ENCODE data around the gene HEXIM1. TPM values are rescaled to one million over a fixed set of nuclear protein-coding genes. Genes with fewer than 3 reads are reported as not detected.

Gene HEXIM1
- total and polyA plus RNA-seq, 10 donors, result 12.9 to 43.1 (median 26.7) TPM

DNA sequence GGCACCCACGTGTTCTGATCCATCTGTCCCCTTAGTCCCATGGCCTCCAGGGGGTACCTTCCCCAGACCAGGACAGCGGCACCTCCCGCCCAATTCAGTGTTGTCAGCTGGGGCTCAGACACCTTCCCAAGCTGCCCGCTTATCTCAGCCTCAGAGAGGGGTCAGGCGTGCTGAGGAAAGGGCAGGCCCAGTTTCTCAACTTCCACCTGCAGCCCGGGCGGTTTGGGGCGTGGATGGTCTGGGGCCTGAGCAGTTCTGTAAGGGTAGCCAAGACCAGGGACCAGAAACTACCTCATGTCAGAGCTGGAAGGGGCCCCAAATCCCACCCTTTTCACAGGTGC, 21.1 kb upstream of the HEXIM1 start:
- Histone ChIP-seq H3K4me1 (peaks cover 5 to 66% (median 27%) of the 10 kb centered on the region in 6 donors), H3K27me3 (replicated peaks in 1 of 7) (no peaks in the 10 kb centered on the region), H3K4me3 (no peak overlapping the region), H3K9me3 (no peaks in the 10 kb centered on the region), H3K27ac (no peak overlapping the region), H3K36me3 (no peaks in the 10 kb centered on the region)
- TF ChIP-seq POLR2A (IDR thresholded peaks at IDR 0.05), result no peak
- TF ChIP-seq, protein P1, sequence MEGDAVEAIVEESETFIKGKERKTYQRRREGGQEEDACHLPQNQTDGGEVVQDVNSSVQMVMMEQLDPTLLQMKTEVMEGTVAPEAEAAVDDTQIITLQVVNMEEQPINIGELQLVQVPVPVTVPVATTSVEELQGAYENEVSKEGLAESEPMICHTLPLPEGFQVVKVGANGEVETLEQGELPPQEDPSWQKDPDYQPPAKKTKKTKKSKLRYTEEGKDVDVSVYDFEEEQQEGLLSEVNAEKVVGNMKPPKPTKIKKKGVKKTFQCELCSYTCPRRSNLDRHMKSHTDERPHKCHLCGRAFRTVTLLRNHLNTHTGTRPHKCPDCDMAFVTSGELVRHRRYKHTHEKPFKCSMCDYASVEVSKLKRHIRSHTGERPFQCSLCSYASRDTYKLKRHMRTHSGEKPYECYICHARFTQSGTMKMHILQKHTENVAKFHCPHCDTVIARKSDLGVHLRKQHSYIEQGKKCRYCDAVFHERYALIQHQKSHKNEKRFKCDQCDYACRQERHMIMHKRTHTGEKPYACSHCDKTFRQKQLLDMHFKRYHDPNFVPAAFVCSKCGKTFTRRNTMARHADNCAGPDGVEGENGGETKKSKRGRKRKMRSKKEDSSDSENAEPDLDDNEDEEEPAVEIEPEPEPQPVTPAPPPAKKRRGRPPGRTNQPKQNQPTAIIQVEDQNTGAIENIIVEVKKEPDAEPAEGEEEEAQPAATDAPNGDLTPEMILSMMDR (IDR thresholded peaks at IDR 0.05 in 8 of 11, conservative IDR thresholded peaks at IDR 0.05 in 3 of 11), result no peak
- no peak for TF ChIP-seq POLR2AphosphoS5 (IDR thresholded peaks at IDR 0.05)
- 69 to 100% (median 93%) methylated on average over 1 to 8 of the region's 8 CpGs for WGBS, 5 donors
- DNase-seq, result no peak
- intact Hi-C loops (cut with DNase I; ENCODE audit: low total_unique reads), result no loop called here

DNA sequence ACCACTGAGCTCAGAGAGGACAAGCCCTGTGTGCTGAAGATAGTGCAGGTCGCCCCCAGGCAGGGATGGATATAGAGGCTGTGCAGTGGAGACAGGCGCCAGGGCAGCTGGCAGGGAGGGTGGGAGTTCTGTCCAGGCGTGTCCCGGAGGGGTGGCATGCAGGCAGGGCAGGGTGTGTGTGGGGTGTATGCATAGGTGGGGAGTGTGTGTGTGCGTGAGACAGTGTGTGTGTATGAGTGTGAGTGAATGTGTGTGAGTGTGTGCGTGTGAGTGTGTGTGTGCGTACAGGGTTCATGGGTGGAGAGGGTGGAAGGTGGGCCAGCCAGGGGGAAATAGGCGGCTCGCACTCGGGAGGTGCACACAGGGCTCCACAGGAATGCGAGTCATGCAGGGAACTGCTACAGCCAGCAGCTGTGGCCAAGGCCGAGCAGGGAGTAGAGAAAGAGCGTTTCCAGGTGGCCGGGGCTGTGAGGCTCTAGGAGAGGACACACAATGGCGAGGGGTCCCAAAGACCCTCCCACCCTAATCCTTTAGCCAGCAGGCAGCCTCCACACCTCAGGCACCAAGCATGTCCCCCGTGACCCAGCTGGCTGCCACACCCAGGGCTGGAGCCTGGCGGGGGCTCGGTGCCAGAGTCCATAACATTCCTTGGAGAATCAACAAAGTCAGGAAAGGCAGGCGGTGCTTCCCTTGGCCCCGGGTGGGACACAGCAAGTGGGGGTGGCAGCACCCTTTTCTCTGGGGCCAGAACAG, 20.6 kb upstream of the HEXIM1 start:
- no peaks in the 10 kb centered on the region for H3K27me3 ChIP-seq (replicated peaks in 1 of 7)
- peak overlapping the region in 3 of 8 donors; percentile 18 to 57 (median 53) for H3K27ac ChIP-seq
- no peak overlapping the region for H3K4me3 ChIP-seq
- H3K9me3 ChIP-seq, result no peaks in the 10 kb centered on the region
- intact Hi-C loops (cut with DNase I; ENCODE audit: low total_unique reads), result no loop called here
- 61 to 77% (median 69%) methylated on average over 20 of the region's 20 CpGs for WGBS, 5 donors
- DNase-seq, result no peak
- H3K36me3 ChIP-seq, result no peaks in the 10 kb centered on the region
- TF ChIP-seq POLR2A (IDR thresholded peaks at IDR 0.05), result no peak
- TF ChIP-seq POLR2AphosphoS5 (IDR thresholded peaks at IDR 0.05), result peak in 2 of 3 donors; percentile 23 to 27
- TF ChIP-seq, protein P1 (IDR thresholded peaks at IDR 0.05 in 8 of 11, conservative IDR thresholded peaks at IDR 0.05 in 3 of 11), result no peak
- peaks cover 5 to 69% (median 27%) of the 10 kb centered on the region in 6 donors for H3K4me1 ChIP-seq

DNA sequence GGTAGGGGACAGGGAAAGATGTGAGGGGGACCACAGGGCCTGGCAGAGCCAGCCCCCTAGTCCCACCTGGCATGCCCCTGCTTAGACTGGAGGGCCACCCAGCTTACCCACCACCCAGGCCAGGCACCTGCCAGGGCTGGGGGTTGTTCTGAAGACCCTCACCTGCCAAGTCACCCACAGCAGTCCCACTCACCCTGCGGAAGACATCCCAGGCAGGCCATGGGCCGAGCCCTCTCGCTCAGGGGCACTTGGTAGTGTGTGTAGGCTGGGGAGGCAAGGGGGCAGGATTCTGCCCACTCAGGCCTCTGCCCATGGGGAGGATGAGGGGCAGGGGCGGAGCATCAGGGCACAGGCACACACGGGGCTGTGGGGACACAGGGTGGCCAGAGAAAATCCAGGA, 19.9 kb upstream of the HEXIM1 start:
- peaks cover 5 to 75% (median 30%) of the 10 kb centered on the region in 6 donors for H3K4me1 ChIP-seq
- peak overlapping the region in 3 of 8 donors; percentile 18 to 57 (median 53) for H3K27ac ChIP-seq
- 82 to 90% (median 89%) methylated on average over 5 of the region's 5 CpGs for WGBS, 5 donors
- no peaks in the 10 kb centered on the region for H3K27me3 ChIP-seq (replicated peaks in 1 of 7)
- H3K9me3 ChIP-seq, result no peaks in the 10 kb centered on the region
- TF ChIP-seq, protein P1 (IDR thresholded peaks at IDR 0.05 in 8 of 11, conservative IDR thresholded peaks at IDR 0.05 in 3 of 11), result no peak
- TF ChIP-seq POLR2A (IDR thresholded peaks at IDR 0.05) (no peak), POLR2AphosphoS5 (IDR thresholded peaks at IDR 0.05) (no peak)
- no peaks in the 10 kb centered on the region for H3K36me3 ChIP-seq
- intact Hi-C loops (cut with DNase I; ENCODE audit: low total_unique reads), result no loop called here
- no peak for DNase-seq
- no peak overlapping the region for H3K4me3 ChIP-seq

DNA sequence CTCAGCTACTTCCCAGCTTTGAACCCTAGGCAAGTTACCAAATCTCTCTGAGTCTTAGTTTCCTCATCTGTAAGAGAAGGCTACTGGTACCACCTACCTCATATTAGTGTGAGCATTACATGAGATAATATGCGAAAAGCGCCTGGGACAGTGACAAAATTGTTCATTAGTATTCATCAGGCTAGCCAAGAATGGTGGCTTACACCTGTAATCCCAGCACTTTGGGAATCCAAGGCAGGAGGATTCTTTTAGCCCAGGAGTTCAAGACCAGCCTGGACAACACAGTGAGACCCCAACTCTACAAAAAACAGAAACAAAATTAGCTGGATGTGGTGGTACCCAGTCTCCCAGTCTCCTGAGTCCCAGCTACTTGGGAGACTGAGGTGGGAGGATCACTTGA, 19.3 kb upstream of the HEXIM1 start:
- WGBS, 5 donors, result 90 to 100% (median 94%) methylated on average over 2 of the region's 2 CpGs
- no peak for TF ChIP-seq POLR2AphosphoS5 (IDR thresholded peaks at IDR 0.05)
- TF ChIP-seq, protein P1 (IDR thresholded peaks at IDR 0.05 in 8 of 11, conservative IDR thresholded peaks at IDR 0.05 in 3 of 11), result no peak
- no peak for TF ChIP-seq POLR2A (IDR thresholded peaks at IDR 0.05)
- intact Hi-C loops (cut with DNase I; ENCODE audit: low total_unique reads), result no loop called here
- no peaks in the 10 kb centered on the region for H3K9me3 ChIP-seq
- H3K27ac ChIP-seq, result peak overlapping the region in 1 of 8 donors; percentile 53
- no peak overlapping the region for H3K4me3 ChIP-seq
- no peaks in the 10 kb centered on the region for H3K27me3 ChIP-seq (replicated peaks in 1 of 7)
- H3K36me3 ChIP-seq, result no peaks in the 10 kb centered on the region
- H3K4me1 ChIP-seq, result peaks cover 5 to 75% (median 30%) of the 10 kb centered on the region in 6 donors
- no peak for DNase-seq
